Coronary artery (tissue), 2 donors: ENCODE data around the gene STRA8.

Experiments used
- DNase-seq: peaks from one replicate; pipeline ENCODE4 v3.0.0-alpha.2; 2017; ENCODE audit warnings: low spot score
- H3K27ac ChIP-seq, 2 donors: fragments of 200-600 bp; sonication (generic); one replicate each; pipeline ENCODE4 v1.5.1; 2016 to 2019
- H3K4me3 ChIP-seq: fragments of 200-600 bp; sonication (generic); 2 replicates; pipeline ENCODE4 v1.5.1; 2016; ENCODE audit warnings: mild to moderate bottlenecking, moderate library complexity
- TF ChIP-seq, protein P1 (sequence below): fragments of 200-600 bp; sonication (generic); IDR thresholded peaks from one replicate; pipeline ENCODE4 v1.5.1; 2019; ENCODE audit warnings: antibody characterized with exemption

Gene STRA8

DNA sequence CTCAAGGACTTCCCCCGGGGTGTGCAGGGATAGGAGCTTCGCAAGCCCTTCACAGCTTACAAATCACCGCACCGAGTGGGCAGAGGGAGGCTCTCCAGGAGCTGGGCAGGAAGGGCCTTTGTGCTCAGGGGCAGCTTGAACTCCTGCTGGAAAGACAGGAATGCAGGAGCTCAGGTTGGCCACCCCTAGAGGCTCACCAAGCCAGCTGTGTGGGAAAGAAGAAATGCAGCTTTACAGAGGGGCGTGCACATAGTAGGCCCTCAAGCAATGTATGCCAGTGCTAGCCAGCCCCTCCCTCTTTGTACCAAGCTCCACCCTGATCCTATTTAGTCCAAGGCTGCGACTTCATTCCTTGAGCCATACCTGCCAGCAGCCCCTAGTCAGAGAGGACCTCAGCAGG, 26.1 kb downstream of the STRA8 start:
- Histone ChIP-seq H3K4me3 (no peak overlapping the region), H3K27ac (no peak overlapping the region)
- TF ChIP-seq, protein P1, sequence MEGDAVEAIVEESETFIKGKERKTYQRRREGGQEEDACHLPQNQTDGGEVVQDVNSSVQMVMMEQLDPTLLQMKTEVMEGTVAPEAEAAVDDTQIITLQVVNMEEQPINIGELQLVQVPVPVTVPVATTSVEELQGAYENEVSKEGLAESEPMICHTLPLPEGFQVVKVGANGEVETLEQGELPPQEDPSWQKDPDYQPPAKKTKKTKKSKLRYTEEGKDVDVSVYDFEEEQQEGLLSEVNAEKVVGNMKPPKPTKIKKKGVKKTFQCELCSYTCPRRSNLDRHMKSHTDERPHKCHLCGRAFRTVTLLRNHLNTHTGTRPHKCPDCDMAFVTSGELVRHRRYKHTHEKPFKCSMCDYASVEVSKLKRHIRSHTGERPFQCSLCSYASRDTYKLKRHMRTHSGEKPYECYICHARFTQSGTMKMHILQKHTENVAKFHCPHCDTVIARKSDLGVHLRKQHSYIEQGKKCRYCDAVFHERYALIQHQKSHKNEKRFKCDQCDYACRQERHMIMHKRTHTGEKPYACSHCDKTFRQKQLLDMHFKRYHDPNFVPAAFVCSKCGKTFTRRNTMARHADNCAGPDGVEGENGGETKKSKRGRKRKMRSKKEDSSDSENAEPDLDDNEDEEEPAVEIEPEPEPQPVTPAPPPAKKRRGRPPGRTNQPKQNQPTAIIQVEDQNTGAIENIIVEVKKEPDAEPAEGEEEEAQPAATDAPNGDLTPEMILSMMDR = no peak
- DNase-seq = no peak

DNA sequence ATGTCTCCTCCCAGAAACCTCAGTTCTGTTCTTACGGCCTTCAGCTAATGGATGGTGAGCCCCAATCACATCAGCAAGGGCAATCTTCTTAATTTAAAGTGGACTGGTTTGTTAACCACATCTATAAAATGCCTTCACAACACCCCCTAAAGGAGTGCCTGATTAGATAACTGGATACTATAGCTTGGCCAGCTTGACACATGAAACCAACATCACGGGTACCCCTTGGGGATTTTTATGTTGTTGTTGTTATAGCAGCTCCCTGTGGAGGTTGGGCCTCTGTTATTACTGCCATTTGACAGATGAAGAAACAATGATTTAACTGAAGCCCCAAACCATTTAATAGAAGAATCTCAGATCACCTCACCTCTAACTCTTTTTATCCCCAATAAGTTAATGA, 26.8 kb downstream of the STRA8 start:
- H3K4me3 ChIP-seq = no peak overlapping the region
- TF ChIP-seq, protein P1 = no peak
- DNase-seq = no peak
- peak overlapping the region in 1 of 2 donors; percentile 21 for H3K27ac ChIP-seq

DNA sequence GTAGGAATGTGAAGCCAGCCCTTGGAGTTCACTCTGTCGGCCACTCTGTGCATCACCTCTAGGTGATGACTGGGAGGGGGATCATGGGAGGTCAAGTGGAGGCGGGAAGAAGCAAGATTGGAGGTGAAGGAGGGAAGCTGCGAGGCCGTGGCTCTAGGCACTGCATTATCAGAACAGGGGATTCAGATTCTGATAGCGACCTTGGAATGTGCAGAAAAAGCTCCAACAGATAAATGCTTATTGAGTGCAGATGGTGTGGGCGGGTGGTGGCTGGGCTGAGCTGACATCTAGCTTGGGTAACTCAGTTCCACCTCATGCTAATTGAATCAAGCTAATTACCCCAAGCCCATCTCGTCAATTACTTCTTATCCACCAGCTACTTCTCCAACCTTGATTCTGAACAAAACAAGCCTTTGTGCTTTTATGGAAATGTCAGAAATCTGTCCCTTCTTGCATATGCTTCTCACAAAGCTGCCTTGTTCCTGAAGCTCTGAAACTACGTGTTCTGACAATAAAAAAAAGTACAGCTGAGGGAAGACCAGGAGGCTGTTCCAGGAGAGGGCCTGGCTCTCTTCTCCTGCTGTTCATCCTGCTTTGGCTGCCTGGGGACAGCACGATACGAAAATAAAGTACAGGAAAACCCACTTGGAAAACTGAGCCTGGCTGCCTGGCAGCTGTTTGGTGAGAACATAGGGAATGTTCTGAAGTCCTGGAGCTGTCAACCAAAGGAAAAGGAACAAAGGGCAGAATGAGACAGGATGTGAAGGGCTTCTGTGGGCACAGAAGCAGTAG, 27.5 kb downstream of the STRA8 start:
- H3K4me3 ChIP-seq = no peak overlapping the region
- DNase-seq = no peak
- H3K27ac ChIP-seq = peak overlapping the region in 1 of 2 donors; percentile 21
- TF ChIP-seq, protein P1 = no peak

DNA sequence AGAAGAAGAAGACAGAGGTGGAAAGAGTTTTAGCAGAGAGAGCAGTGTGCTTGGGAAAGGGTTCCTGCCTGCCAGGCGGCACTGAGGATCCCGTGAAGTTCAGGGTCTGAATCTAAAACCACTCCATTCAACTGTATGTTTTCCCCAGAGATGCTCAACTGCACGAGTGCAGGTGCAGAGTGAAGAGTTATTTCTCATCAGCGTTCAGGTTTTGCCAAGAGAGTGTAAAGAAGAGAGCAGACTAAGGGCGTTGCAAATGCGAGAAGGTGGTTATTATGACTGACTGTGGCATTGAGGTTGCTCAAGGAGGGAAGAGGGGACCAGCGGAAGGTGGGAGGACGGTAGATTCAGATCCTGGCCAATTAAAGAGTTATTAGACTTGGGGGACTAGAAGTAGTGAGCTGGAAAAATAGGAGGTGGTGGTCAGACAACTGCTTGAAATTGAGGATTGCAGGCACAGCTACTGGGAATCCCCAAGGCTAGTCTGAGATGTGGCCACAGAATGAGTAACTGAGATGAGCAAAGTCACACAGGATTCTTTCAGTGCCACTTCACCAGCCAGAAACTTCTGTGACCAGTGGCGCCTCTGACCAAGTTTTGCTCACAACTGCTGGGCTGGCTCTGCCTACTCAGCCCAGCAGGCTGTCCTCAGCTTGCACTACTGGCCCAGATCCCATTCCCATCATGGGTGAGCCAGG, 29.1 kb downstream of the STRA8 start:
- H3K4me3 ChIP-seq = no peak overlapping the region
- no peak overlapping the region for H3K27ac ChIP-seq
- DNase-seq = no peak
- TF ChIP-seq, protein P1 = no peak

DNA sequence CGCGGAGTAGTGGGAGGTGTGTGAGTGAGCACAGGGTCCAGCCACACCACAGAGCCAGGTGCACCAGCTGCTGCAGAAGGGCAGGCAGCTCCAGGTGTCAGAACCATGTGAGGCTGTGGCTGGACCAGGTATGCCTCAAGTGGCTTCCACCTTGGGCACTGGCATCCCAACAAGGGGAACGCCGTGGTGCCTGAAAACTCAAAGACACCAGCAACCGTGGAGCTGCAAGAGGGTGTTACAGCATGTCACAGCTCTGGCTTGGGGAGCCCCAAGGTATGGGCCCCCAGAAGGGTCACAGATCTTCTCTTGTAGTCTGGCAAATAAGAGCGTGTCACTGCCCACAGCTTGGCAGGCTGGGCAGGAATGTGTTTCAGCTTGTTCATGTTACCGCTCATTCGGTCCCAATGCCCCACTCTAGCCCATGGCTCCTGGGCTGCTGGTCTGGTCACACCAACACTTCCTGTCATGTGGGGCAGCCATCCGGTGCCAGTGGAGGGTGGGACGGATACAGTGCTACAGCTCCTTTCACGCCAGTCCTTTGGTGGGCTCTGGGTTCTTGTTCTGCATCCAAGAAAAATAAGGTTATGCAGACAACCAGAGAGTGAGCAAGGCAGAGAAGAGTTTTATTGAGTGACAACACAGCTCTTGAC, 29.8 kb downstream of the STRA8 start:
- no peak for DNase-seq
- no peak overlapping the region for H3K4me3 ChIP-seq
- TF ChIP-seq, protein P1 = no peak
- no peak overlapping the region for H3K27ac ChIP-seq

DNA sequence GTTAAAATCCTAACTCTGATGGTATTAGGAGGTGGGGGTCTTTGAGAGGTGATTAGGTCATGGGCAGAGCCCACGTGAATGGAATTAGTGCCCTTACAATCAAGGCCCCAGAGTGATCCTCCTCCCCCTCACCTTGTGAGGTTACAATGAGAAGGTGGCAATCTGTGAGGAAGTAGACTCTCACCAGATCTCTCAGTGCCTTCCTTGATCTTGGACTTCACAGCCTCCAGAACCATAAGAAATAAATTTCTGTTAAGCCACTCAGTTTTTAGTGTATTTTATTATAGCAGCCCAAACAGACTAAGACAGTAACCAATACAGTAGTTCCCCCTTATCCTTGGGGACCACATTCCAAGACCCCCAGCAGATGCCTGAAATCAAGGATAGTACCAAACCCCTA, 32.0 kb downstream of the STRA8 start:
- H3K4me3 ChIP-seq = no peak overlapping the region
- no peak for DNase-seq
- no peak overlapping the region for H3K27ac ChIP-seq
- TF ChIP-seq, protein P1 = no peak
